SH-SY5Y (cell line): ENCODE measurements around the gene AGRN.

Experiments used
- GATA2 ChIP-seq: IDR thresholded peaks from 2 replicates; pipeline ENCODE4 v1.6.1; 2011; ENCODE audit warnings: mild to moderate bottlenecking, low read depth, low read length
- GATA3 ChIP-seq: IDR thresholded peaks from 2 replicates; pipeline ENCODE4 v1.6.1; 2011; ENCODE audit warnings: low read depth, mild to moderate bottlenecking, low read length, moderate library complexity

The AGRN gene

GRCh38 chr1:1100296-1100695, 80.4 kb downstream of the AGRN start:
- TF ChIP-seq GATA3 = no peak
- no peak for TF ChIP-seq GATA2

- no peak for TF ChIP-seq GATA2
- no peak for TF ChIP-seq GATA3
Observed at GRCh38 chr1:1101503-1101902, 81.6 kb downstream of the AGRN start.
